ENCODE data around the gene RLN3. TPM values are rescaled to one million over a fixed set of nuclear protein-coding genes. Genes with fewer than 3 reads are reported as not detected.

Gene RLN3
- total RNA-seq, 1 donor from 2014 or later, result not detected

- intact Hi-C loops (cut with micrococcal nuclease), result loop anchor here (1.0 to 5.0 kb wide), 5 partner anchors 8 to 476 kb away; partner anchors contain the start of genes ASF1B and IL27RA
Observed at GRCh38 chr19:14073261-14073924, 45.4 kb downstream of the RLN3 start.

- intact Hi-C loops (cut with micrococcal nuclease), result loop anchor here (1.0 to 5.0 kb wide), 6 partner anchors 7 to 477 kb away; partner anchors contain the start of genes ASF1B, IL27RA and SAMD1
Observed at GRCh38 chr19:14073925-14074838, 46.2 kb downstream of the RLN3 start.

- intact Hi-C loops (cut with micrococcal nuclease), result no loop called here
Observed at GRCh38 chr19:14078411-14078810, 50.5 kb downstream of the RLN3 start.

Other genes starting within 250 kb of the RLN3 start
- gene ZSWIM4, start 232.7 kb upstream of the RLN3 start, total RNA-seq, result 8.1 and 8.2 TPM in 2 replicates
- 0.98 and 1.0 TPM in 2 replicates for gene NANOS3, start 151.0 kb upstream of the RLN3 start, total RNA-seq
- 8.3 and 9.8 TPM in 2 replicates for gene BRME1, start 122.0 kb upstream of the RLN3 start, total RNA-seq
- gene CC2D1A, start 121.9 kb upstream of the RLN3 start, total RNA-seq, result 36.3 and 37.0 TPM in 2 replicates
- 0.10 and 0.42 TPM in 2 replicates for gene PODNL1, start 89.7 kb upstream of the RLN3 start, total RNA-seq
- gene DCAF15, start 75.6 kb upstream of the RLN3 start, total RNA-seq, result 69.3 and 76.4 TPM in 2 replicates
- gene RFX1, start 21.8 kb upstream of the RLN3 start, total RNA-seq, result 15.9 and 16.2 TPM in 2 replicates
- gene IL27RA, start 3.6 kb downstream of the RLN3 start, total RNA-seq, result 146 and 147 TPM in 2 replicates
- gene PALM3, start 33.9 kb downstream of the RLN3 start, total RNA-seq, result not detected in 2 replicates
- 1.5 and 1.8 TPM in 2 replicates for gene MISP3, start 44.6 kb downstream of the RLN3 start, total RNA-seq
- 0.32 and 0.34 TPM in 2 replicates for gene C19orf67, start 57.6 kb downstream of the RLN3 start, total RNA-seq
- 68.7 and 68.8 TPM in 2 replicates for gene SAMD1, start 62.6 kb downstream of the RLN3 start, total RNA-seq
- 66.4 and 72.0 TPM in 2 replicates for gene PRKACA, start 89.6 kb downstream of the RLN3 start, total RNA-seq
- gene ASF1B, start 108.4 kb downstream of the RLN3 start, total RNA-seq, result 71.8 and 78.9 TPM in 2 replicates
- 7.6 and 8.1 TPM in 2 replicates for gene ADGRL1, start 178.0 kb downstream of the RLN3 start, total RNA-seq